Caco-2 (cell line): ENCODE results near the gene PPP1R27. TPM values are rescaled to one million over a fixed set of nuclear protein-coding genes. Genes with fewer than 3 reads are reported as not detected.

Experiments
- BruUV-seq: library from RNA; stranded (reverse); fragments of 400-500 nt; replicated peaks from 2 replicates; lab custom pipeline; 2021; lab: Mats Ljungman, UMichigan
- CTCF ChIA-PET: fragments of 300-600 bp; sonication (Branson Sonifier 250); formaldehyde crosslinking; loops from one replicate; lab custom pipeline; 2022; ENCODE audit warnings: antibody characterized with exemption; lab: Charles Lee
- POLR2A ChIA-PET: fragments of 300-600 bp; sonication (Branson Sonifier 250); formaldehyde crosslinking; loops from one replicate; lab custom pipeline; 2022; ENCODE audit warnings: antibody characterized with exemption; lab: Charles Lee
- DNase-seq, 2 experiments: peaks; one replicate each; pipeline versions ENCODE4 v3.0.0 to v3.0.0-alpha.2; 2020 to 2022
- H3K27me3 ChIP-seq: replicated peaks from 2 replicates; pipeline ENCODE4 v1.6.0; 2011; ENCODE audit warnings: low read length; ENCODE audit not compliant: control insufficient read depth, insufficient read depth
- H3K36me3 ChIP-seq: 2 replicates; pipeline ENCODE4 v1.5.1; 2011; ENCODE audit warnings: low read length; ENCODE audit not compliant: control insufficient read depth, insufficient read depth
- H3K4me1 ChIP-seq: fragments of 250-450 bp; sonication (Bioruptor Pico); 2 replicates; pipeline ENCODE4 v1.5.1; 2020; ENCODE audit warnings: mild to moderate bottlenecking
- H3K4me3 ChIP-seq: 2 replicates; pipeline ENCODE4 v1.5.1; 2011; ENCODE audit warnings: low read depth, mild to moderate bottlenecking, control low read depth, low read length
- H3K9me3 ChIP-seq: fragments of 250-450 bp; sonication (Bioruptor Pico); 2 replicates; pipeline ENCODE4 v1.5.1; 2020; ENCODE audit warnings: mild to moderate bottlenecking, moderate library complexity
- H3K27ac Mint-ChIP-seq: one replicate; pipeline ENCODE4 v1.8.0; 2022; ENCODE audit warnings: mixed read lengths; ENCODE audit not compliant: unreplicated experiment
- H3K27me3 Mint-ChIP-seq: one replicate; pipeline ENCODE4 v1.8.0; 2022; ENCODE audit warnings: mixed read lengths; ENCODE audit not compliant: insufficient read depth, unreplicated experiment
- H3K36me3 Mint-ChIP-seq: one replicate; pipeline ENCODE4 v1.8.0; 2022; ENCODE audit warnings: mild to moderate bottlenecking, mixed read lengths; ENCODE audit not compliant: insufficient read depth, unreplicated experiment
- H3K4me1 Mint-ChIP-seq: one replicate; pipeline ENCODE4 v1.8.0; 2022; ENCODE audit warnings: low read depth, mixed read lengths; ENCODE audit not compliant: unreplicated experiment
- H3K4me3 Mint-ChIP-seq: one replicate; pipeline ENCODE4 v1.8.0; 2022; ENCODE audit warnings: mild to moderate bottlenecking, moderate library complexity, mixed read lengths; ENCODE audit not compliant: unreplicated experiment
- H3K9me3 Mint-ChIP-seq: one replicate; pipeline ENCODE4 v1.8.0; 2022; ENCODE audit warnings: mixed read lengths; ENCODE audit not compliant: unreplicated experiment
- intact Hi-C: fragments of 100-400 bp; cut with micrococcal nuclease; formaldehyde crosslinking; loops from one replicate; pipeline ENCODE4 v1.10.0; 2022; ENCODE audit not compliant: unreplicated experiment
- total RNA-seq: library from RNA; stranded (reverse); gene quantifications from 2 replicates; pipeline ENCODE4 v1.2.3, GENCODE V29; 2022
- TF ChIP-seq, protein P1 (sequence below), 2 experiments: fragments of 200-600 bp in 1 of 2; IDR thresholded peaks; 1 replicate in 1 of 2; 2 replicates in 1 of 2; pipeline versions ENCODE4 v1.5.1 to v1.8.0; 2011 to 2022; ENCODE audit warnings: antibody characterized with exemption in 1 of 2, control low read depth in 1 of 2, inconsistent platforms in 1 of 2, low read depth in 1 of 2, low read length in 1 of 2, mild to moderate bottlenecking in 1 of 2, moderate library complexity in 1 of 2; ENCODE audit not compliant: insufficient read depth in 1 of 2, severe bottlenecking in 1 of 2, unreplicated experiment in 1 of 2

The PPP1R27 gene
- total RNA-seq, 1 experiment from 2014 or later: 0.93 TPM

DNA sequence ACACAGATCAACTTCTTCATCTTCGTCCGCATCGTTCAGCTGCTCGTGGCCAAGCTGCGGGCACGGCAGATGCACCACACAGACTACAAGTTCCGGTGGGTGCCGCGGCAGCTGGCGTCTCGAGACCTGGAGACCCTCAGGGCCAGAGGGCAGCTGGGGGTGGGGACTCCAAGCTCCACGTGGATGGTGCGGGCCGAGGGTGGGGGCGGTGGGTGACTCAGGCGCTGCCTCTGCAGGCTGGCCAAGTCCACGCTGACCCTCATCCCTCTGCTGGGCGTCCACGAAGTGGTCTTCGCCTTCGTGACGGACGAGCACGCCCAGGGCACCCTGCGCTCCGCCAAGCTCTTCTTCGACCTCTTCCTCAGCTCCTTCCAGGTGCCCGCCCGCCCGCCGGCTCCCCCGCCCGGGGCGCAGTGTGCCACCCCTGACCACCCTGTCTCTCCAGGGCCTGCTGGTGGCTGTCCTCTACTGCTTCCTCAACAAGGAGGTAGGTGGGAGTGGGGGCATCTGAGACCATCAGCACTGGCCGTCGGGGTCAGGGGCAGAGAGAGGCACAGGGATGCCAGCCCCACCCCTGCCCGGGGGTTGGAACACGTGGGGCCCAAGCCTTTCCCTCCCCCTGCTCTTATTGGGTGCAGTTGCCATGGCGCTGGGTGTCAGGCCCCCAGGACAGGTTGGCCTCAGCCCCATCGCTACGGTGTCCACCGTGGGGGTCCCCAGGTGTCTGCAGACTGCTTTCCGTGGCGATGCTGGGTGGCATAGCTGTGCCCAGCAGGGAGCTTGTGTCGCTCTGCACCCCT, 22.1 kb downstream of the PPP1R27 start:
- ChIA-PET CTCF (no interaction called here), POLR2A (no interaction called here)
- peaks cover 8% of the 10 kb centered on the region for H3K36me3 Mint-ChIP-seq
- H3K4me1 Mint-ChIP-seq: peaks cover 14% of the 10 kb centered on the region
- H3K4me3 Mint-ChIP-seq: no peak overlapping the region
- Histone ChIP-seq H3K4me3 (no peak overlapping the region), H3K36me3 (no peaks in the 10 kb centered on the region), H3K27me3 (no peaks in the 10 kb centered on the region), H3K4me1 (peaks cover 9% of the 10 kb centered on the region), H3K9me3 (no peaks in the 10 kb centered on the region)
- DNase-seq: no peak
- intact Hi-C loops: no loop called here
- H3K27me3 Mint-ChIP-seq: peaks cover 6% of the 10 kb centered on the region
- BruUV-seq: no TSS peak
- H3K27ac Mint-ChIP-seq: no peak overlapping the region
- peaks cover 6% of the 10 kb centered on the region for H3K9me3 Mint-ChIP-seq
- TF ChIP-seq, protein P1, sequence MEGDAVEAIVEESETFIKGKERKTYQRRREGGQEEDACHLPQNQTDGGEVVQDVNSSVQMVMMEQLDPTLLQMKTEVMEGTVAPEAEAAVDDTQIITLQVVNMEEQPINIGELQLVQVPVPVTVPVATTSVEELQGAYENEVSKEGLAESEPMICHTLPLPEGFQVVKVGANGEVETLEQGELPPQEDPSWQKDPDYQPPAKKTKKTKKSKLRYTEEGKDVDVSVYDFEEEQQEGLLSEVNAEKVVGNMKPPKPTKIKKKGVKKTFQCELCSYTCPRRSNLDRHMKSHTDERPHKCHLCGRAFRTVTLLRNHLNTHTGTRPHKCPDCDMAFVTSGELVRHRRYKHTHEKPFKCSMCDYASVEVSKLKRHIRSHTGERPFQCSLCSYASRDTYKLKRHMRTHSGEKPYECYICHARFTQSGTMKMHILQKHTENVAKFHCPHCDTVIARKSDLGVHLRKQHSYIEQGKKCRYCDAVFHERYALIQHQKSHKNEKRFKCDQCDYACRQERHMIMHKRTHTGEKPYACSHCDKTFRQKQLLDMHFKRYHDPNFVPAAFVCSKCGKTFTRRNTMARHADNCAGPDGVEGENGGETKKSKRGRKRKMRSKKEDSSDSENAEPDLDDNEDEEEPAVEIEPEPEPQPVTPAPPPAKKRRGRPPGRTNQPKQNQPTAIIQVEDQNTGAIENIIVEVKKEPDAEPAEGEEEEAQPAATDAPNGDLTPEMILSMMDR (IDR thresholded peaks at IDR 0.05; ENCODE audit: insufficient read depth in 1 of 2, low read depth in 1 of 2, low read length in 1 of 2, severe bottlenecking in 1 of 2, unreplicated experiment in 1 of 2): no peak

DNA sequence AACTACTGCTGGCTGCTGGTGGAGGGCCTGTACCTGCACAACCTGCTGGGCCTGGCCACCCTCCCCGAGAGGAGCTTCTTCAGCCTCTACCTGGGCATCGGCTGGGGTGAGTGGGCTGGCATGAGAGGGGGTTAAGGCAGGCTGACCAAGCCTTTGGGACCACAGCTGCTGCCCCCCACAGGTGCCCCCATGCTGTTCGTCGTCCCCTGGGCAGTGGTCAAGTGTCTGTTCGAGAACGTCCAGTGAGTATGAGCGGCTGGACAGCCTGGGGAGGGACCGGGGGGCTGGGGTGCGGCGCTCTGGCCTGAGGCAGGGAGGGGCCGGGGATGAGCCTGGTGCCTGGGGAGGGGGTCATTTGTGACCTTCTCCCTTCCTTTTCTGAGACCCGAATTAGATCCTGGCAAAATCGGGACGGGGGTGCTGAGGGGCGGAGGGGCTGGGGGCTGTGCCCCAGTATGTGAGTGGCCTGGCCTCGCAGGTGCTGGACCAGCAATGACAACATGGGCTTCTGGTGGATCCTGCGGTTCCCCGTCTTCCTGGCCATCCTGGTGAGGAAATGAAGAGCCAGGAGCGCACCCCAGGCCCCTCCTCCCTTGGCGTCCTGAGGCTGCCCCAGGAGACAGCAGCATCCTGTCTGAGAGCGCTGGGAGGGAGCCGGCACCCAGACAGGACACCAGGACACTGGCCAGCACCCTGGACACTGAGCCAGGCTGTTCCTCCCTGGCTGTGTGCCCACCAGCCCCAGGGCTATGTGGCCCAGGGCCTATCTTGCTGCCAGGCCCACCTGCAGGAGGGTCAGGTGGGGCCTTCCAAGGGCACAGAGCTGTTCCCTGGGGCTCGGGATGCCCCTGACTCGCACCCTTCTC, 22.9 kb downstream of the PPP1R27 start:
- POLR2A ChIA-PET: no interaction called here
- no peaks in the 10 kb centered on the region for H3K9me3 ChIP-seq
- H3K4me1 Mint-ChIP-seq: peaks cover 14% of the 10 kb centered on the region

More for the DNA sequence above, 22.9 kb downstream of the PPP1R27 start:
- H3K27ac Mint-ChIP-seq: no peak overlapping the region
- intact Hi-C loops: no loop called here
- Histone ChIP-seq H3K4me1 (peaks cover 13% of the 10 kb centered on the region), H3K27me3 (no peaks in the 10 kb centered on the region), H3K4me3 (no peak overlapping the region), H3K36me3 (no peaks in the 10 kb centered on the region)
- peaks cover 6% of the 10 kb centered on the region for H3K9me3 Mint-ChIP-seq
- CTCF ChIA-PET: no interaction called here
- no peak for DNase-seq
- peaks cover 6% of the 10 kb centered on the region for H3K27me3 Mint-ChIP-seq
- H3K36me3 Mint-ChIP-seq: peaks cover 8% of the 10 kb centered on the region
- TF ChIP-seq, protein P1 (IDR thresholded peaks at IDR 0.05; ENCODE audit: insufficient read depth in 1 of 2, low read depth in 1 of 2, low read length in 1 of 2, severe bottlenecking in 1 of 2, unreplicated experiment in 1 of 2): no peak
- no TSS peak for BruUV-seq
- H3K4me3 Mint-ChIP-seq: no peak overlapping the region
